Fibroblast of gingiva (primary cell): Measurements from ENCODE around the gene TOP3B.
A peak's percentile ranks its signal among the peaks of the same experiment; 100 is the strongest.
"Not testable (repeated sequence)": the region's sequence is repeated elsewhere in the genome, so short reads cannot be mapped to it uniquely, and the experiment has no call there.

Source experiments
- DNase-seq: peaks from one replicate; pipeline ENCODE4 v3.0.0-alpha.2; 2011; ENCODE audit warnings: low read depth

TOP3B gene

GRCh38 chr22:21944871-21945270 lies 37.7 kb downstream of the TOP3B start:
- no peak for DNase-seq

GRCh38 chr22:21943571-21944448 lies 38.8 kb downstream of the TOP3B start:
- no peak for DNase-seq

GRCh38 chr22:21942407-21943343 lies 39.9 kb downstream of the TOP3B start:
- DNase-seq: peak; percentile 68

GRCh38 chr22:21941921-21942320 lies 40.7 kb downstream of the TOP3B start:
- DNase-seq: no peak

GRCh38 chr22:21940521-21940920 lies 42.1 kb downstream of the TOP3B start:
- no peak for DNase-seq

GRCh38 chr22:21939935-21940334 lies 42.7 kb downstream of the TOP3B start:
- not testable (repeated sequence) for DNase-seq

- no peak for DNase-seq
Observed at GRCh38 chr22:21939461-21939913, 43.1 kb downstream of the TOP3B start.

- DNase-seq: no peak
Observed at GRCh38 chr22:21938906-21939305, 43.7 kb downstream of the TOP3B start.

- peak; percentile 84 for DNase-seq
Observed at GRCh38 chr22:21938071-21938822, 44.3 kb downstream of the TOP3B start.

GRCh38 chr22:21937821-21938070 lies 44.8 kb downstream of the TOP3B start:
- DNase-seq: peak; percentile 97

- DNase-seq: no peak
Observed at GRCh38 chr22:21937041-21937820, 45.4 kb downstream of the TOP3B start.

- DNase-seq: peak; percentile 32
Observed at GRCh38 chr22:21936151-21936775, 46.3 kb downstream of the TOP3B start.

GRCh38 chr22:21933910-21934309 lies 48.7 kb downstream of the TOP3B start:
- DNase-seq: no peak

- DNase-seq: no peak
Observed at GRCh38 chr22:21933413-21933812, 49.2 kb downstream of the TOP3B start.

- DNase-seq: no peak
Observed at GRCh38 chr22:21932347-21932746, 50.2 kb downstream of the TOP3B start.

GRCh38 chr22:21931056-21931455 lies 51.5 kb downstream of the TOP3B start:
- DNase-seq: no peak

GRCh38 chr22:21929253-21929652 lies 53.3 kb downstream of the TOP3B start:
- DNase-seq: no peak

- DNase-seq: no peak
Observed at GRCh38 chr22:21928048-21928447, 54.5 kb downstream of the TOP3B start.

- no peak for DNase-seq
Observed at GRCh38 chr22:21927174-21927823, 55.3 kb downstream of the TOP3B start.

GRCh38 chr22:21926728-21927127 lies 55.9 kb downstream of the TOP3B start:
- no peak for DNase-seq
